HepG2 (cell line): ENCODE measurements around the gene GNAI2. TPM values are rescaled to one million over a fixed set of nuclear protein-coding genes. Genes with fewer than 3 reads are reported as not detected.

Source experiments
- AGO2 ChIP-seq: fragments of 200-400 bp; formaldehyde crosslinking; optimal IDR thresholded peaks from 2 replicates; pipeline ENCODE3; 2017; ENCODE audit warnings: mild to moderate bottlenecking, low read depth, low read length, moderate library complexity
- ARNT2 ChIP-seq: sonication (generic); formaldehyde crosslinking; IDR thresholded peaks from 2 replicates; pipeline ENCODE4 v1.8.0; 2022; ENCODE audit warnings: mild to moderate bottlenecking, low read depth, missing genetic modification reagents, moderate library complexity
- BHLHE40 ChIP-seq: IDR thresholded peaks from 2 replicates; pipeline ENCODE4 v1.6.1; 2011; ENCODE audit warnings: low read length, improper control_type of control experiment
- ELF4 ChIP-seq: sonication (generic); formaldehyde crosslinking; IDR thresholded peaks from 2 replicates; pipeline ENCODE4 v1.5.0; 2020; ENCODE audit warnings: missing genetic modification reagents, mild to moderate bottlenecking, moderate library complexity, borderline replicate concordance
- HDAC2 ChIP-seq: sonication (generic); formaldehyde crosslinking; IDR thresholded peaks from 2 replicates; pipeline ENCODE4 v1.4.0; 2020; ENCODE audit warnings: missing genetic modification reagents
- KAT7 ChIP-seq: IDR thresholded peaks from 2 replicates; pipeline ENCODE4 v1.6.1; 2018; ENCODE audit warnings: borderline replicate concordance, missing compliant biosample characterization
- RAD21 ChIP-seq: fragments of 450-650 bp; formaldehyde crosslinking; IDR thresholded peaks from 2 replicates; pipeline ENCODE4 v1.5.0; 2020; ENCODE audit warnings: mild to moderate bottlenecking
- RARA ChIP-seq: IDR thresholded peaks from 2 replicates; pipeline ENCODE4 v1.6.1; 2016; ENCODE audit warnings: missing genetic modification reagents, missing compliant biosample characterization
- RXRA ChIP-seq: sonication (generic); formaldehyde crosslinking; IDR thresholded peaks from 2 replicates; pipeline ENCODE4 v1.5.1; 2020; ENCODE audit warnings: missing genetic modification reagents
- TSC22D2 ChIP-seq: sonication (generic); formaldehyde crosslinking; IDR thresholded peaks from 2 replicates; pipeline ENCODE4 v1.5.1; 2020; ENCODE audit warnings: missing genetic modification reagents, mild to moderate bottlenecking, borderline replicate concordance
- ZFYVE20 ChIP-seq: sonication (generic); formaldehyde crosslinking; IDR thresholded peaks from 2 replicates; pipeline ENCODE4 v1.8.0; 2023; ENCODE audit warnings: low read depth, mild to moderate bottlenecking, moderate library complexity, missing genetic modification reagents, borderline replicate concordance
- ZNF205 ChIP-seq: IDR thresholded peaks from 2 replicates; pipeline ENCODE4 v1.6.1; 2018; ENCODE audit warnings: missing biosample characterization, missing genetic modification reagents
- ZNF225 ChIP-seq: sonication (generic); formaldehyde crosslinking; IDR thresholded peaks from 2 replicates; pipeline ENCODE4 v1.4.0; 2020; ENCODE audit warnings: mild to moderate bottlenecking, missing genetic modification reagents
- ZNF234 ChIP-seq: sonication (generic); formaldehyde crosslinking; conservative IDR thresholded peaks from 2 replicates; pipeline ENCODE4 v1.5.1; 2020; ENCODE audit warnings: mild to moderate bottlenecking, missing genetic modification reagents
- ZNF264 ChIP-seq: sonication (generic); formaldehyde crosslinking; IDR thresholded peaks from 2 replicates; pipeline ENCODE4 v1.4.0; 2020; ENCODE audit warnings: missing genetic modification reagents
- ZNF543 ChIP-seq: sonication (generic); formaldehyde crosslinking; IDR thresholded peaks from 2 replicates; pipeline ENCODE4 v1.4.0; 2020; ENCODE audit warnings: mild to moderate bottlenecking, missing genetic modification reagents
- ZNF572 ChIP-seq: sonication (generic); formaldehyde crosslinking; IDR thresholded peaks from 2 replicates; pipeline ENCODE4 v1.5.1; 2020; ENCODE audit warnings: mild to moderate bottlenecking, missing genetic modification reagents
- ZNF772 ChIP-seq: sonication (generic); formaldehyde crosslinking; IDR thresholded peaks from 2 replicates; pipeline ENCODE4 v1.5.0; 2020; ENCODE audit warnings: mild to moderate bottlenecking, missing genetic modification reagents
- polyA plus RNA-seq, 8 experiments: library from polyadenylated mRNA; depleted of rRNA in 3 of 8; stranded (reverse) in 7 of 8; unstranded in 1 of 8; fragments of >200 nt; fragmentation: Illumina TruSeq in 4 of 8; extraction: Trizol in 4 of 8; gene quantifications; 2 replicates each; pipeline versions ENCODE4 v1.2.1 to v1.2.3, GENCODE V29; 2011 to 2016; ENCODE audit warnings: low read depth in 4 of 8, missing spikeins in 1 of 8, mixed read lengths in 1 of 8; ENCODE audit not compliant: insufficient read depth in 1 of 8
- total RNA-seq, 5 experiments: library from RNA; depleted of rRNA; stranded (reverse); fragments of >200 nt; fragmentation: Illumina TruSeq; extraction: Trizol; gene quantifications; 2 replicates each; pipeline ENCODE4 v1.2.3, GENCODE V29; 2016; ENCODE audit warnings: low read depth in 1 of 5
- TF ChIP-seq, protein P1 (sequence below): sonication (generic); formaldehyde crosslinking; IDR thresholded peaks from 2 replicates; pipeline ENCODE4 v1.4.0; 2020; ENCODE audit warnings: missing genetic modification reagents
- TF ChIP-seq, protein P2 (sequence below): IDR thresholded peaks from 2 replicates; pipeline ENCODE4 v1.6.1; 2016; ENCODE audit warnings: low read depth, borderline replicate concordance
- TF ChIP-seq, protein P3 (sequence below): sonication (generic); formaldehyde crosslinking; IDR thresholded peaks from 2 replicates; pipeline ENCODE4 v1.4.0; 2020; ENCODE audit warnings: mild to moderate bottlenecking, missing genetic modification reagents
- TF ChIP-seq, protein P4 (sequence below): sonication (generic); formaldehyde crosslinking; IDR thresholded peaks from 2 replicates; pipeline ENCODE4 v1.4.0; 2020; ENCODE audit warnings: missing genetic modification reagents
- TF ChIP-seq, protein P5 (sequence below): sonication (generic); formaldehyde crosslinking; IDR thresholded peaks from 2 replicates; pipeline ENCODE4 v1.5.1; 2020; ENCODE audit warnings: mild to moderate bottlenecking, moderate library complexity, missing genetic modification reagents

The GNAI2 gene
- total and polyA plus RNA-seq, 2 of the 13 experiments (the other 11 are each of a cell fraction or from before 2014, with no cell fraction given), result 51.1 to 66.2 TPM

DNA sequence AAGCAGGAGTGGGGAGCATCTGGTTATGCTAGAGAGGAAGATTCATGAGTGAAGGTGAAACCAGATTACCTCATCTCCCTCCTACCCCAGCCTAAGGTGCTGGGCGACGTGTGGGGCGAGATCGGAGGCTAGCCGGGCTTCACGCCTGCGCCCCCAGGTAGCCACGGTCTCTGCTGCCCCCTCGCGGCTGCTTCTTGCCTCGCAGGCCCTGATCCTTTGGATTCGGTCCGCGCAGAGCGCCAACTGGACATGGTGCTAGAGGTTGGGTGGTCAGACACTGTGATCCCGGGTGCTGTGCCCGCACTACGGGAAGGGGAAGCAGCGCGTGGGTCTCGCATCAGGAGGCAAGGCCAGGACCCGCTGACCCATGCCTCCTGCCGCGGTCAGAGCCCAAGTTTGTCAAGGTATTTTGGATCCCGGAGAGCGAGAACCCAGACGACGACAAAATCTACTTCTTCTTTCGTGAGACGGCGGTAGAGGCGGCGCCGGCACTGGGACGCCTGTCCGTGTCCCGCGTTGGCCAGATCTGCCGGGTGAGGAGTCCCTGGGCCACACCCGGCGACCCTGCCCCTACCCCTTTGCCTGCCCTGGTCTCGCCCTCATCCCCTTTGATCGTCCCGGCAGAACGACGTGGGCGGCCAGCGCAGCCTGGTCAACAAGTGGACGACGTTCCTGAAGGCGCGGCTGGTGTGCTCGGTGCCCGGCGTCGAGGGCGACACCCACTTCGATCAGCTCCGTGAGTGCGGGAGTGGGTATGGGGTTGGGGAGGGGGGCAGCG is 37.1 kb downstream of the GNAI2 start (continued):
- TF ChIP-seq BHLHE40, result 0 out of 2 replicates have a peak, but pooled peaks have one; percentile 23
- TF ChIP-seq ZNF264, result no peak
- TF ChIP-seq ELF4 (CRISPR knock-in tag), result no peak
- peak; percentile 90 for TF ChIP-seq ZNF205 (CRISPR knock-in tag)
- peak; percentile 99 for TF ChIP-seq RAD21 (CRISPR knock-in tag)
- no peak for TF ChIP-seq RARA (CRISPR knock-in tag)
- TF ChIP-seq, protein P1, sequence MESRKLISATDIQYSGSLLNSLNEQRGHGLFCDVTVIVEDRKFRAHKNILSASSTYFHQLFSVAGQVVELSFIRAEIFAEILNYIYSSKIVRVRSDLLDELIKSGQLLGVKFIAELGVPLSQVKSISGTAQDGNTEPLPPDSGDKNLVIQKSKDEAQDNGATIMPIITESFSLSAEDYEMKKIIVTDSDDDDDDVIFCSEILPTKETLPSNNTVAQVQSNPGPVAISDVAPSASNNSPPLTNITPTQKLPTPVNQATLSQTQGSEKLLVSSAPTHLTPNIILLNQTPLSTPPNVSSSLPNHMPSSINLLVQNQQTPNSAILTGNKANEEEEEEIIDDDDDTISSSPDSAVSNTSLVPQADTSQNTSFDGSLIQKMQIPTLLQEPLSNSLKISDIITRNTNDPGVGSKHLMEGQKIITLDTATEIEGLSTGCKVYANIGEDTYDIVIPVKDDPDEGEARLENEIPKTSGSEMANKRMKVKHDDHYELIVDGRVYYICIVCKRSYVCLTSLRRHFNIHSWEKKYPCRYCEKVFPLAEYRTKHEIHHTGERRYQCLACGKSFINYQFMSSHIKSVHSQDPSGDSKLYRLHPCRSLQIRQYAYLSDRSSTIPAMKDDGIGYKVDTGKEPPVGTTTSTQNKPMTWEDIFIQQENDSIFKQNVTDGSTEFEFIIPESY, result peak; percentile 100
- no peak for TF ChIP-seq ZNF543 (CRISPR knock-in tag)
- TF ChIP-seq ZNF572 (CRISPR knock-in tag), result peak; percentile 70; the same call in 1 of the 2 replicates
- peak; percentile 52; the same call in 1 of the 2 replicates for TF ChIP-seq KAT7
- TF ChIP-seq, protein P2, sequence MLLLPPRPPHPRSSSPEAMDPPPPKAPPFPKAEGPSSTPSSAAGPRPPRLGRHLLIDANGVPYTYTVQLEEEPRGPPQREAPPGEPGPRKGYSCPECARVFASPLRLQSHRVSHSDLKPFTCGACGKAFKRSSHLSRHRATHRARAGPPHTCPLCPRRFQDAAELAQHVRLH (CRISPR knock-in tag), result peak; percentile 72; the same call in 1 of the 2 replicates
- TF ChIP-seq, protein P3, sequence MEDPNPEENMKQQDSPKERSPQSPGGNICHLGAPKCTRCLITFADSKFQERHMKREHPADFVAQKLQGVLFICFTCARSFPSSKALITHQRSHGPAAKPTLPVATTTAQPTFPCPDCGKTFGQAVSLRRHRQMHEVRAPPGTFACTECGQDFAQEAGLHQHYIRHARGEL, result no peak
- TF ChIP-seq ZNF772, result 0 out of 2 replicates have a peak, but pooled peaks have one; percentile 59
- peak; percentile 73 for TF ChIP-seq HDAC2 (CRISPR knock-in tag)
- peak; percentile 78 for TF ChIP-seq RXRA
- TF ChIP-seq TSC22D2, result peak; percentile 83; the same call in 1 of the 2 replicates
- TF ChIP-seq, protein P4, sequence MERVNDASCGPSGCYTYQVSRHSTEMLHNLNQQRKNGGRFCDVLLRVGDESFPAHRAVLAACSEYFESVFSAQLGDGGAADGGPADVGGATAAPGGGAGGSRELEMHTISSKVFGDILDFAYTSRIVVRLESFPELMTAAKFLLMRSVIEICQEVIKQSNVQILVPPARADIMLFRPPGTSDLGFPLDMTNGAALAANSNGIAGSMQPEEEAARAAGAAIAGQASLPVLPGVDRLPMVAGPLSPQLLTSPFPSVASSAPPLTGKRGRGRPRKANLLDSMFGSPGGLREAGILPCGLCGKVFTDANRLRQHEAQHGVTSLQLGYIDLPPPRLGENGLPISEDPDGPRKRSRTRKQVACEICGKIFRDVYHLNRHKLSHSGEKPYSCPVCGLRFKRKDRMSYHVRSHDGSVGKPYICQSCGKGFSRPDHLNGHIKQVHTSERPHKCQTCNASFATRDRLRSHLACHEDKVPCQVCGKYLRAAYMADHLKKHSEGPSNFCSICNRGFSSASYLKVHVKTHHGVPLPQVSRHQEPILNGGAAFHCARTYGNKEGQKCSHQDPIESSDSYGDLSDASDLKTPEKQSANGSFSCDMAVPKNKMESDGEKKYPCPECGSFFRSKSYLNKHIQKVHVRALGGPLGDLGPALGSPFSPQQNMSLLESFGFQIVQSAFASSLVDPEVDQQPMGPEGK (CRISPR knock-in tag), result peak; percentile 91
- 0 out of 2 replicates have a peak, but pooled peaks have one; percentile 47 for TF ChIP-seq ZNF225 (CRISPR knock-in tag)
- no peak for TF ChIP-seq ZNF234 (CRISPR knock-in tag)
- TF ChIP-seq ARNT2 (CRISPR knock-in tag), result peak; percentile 78
- TF ChIP-seq AGO2, result peak; percentile 80
- no peak for TF ChIP-seq ZFYVE20
- TF ChIP-seq, protein P5, sequence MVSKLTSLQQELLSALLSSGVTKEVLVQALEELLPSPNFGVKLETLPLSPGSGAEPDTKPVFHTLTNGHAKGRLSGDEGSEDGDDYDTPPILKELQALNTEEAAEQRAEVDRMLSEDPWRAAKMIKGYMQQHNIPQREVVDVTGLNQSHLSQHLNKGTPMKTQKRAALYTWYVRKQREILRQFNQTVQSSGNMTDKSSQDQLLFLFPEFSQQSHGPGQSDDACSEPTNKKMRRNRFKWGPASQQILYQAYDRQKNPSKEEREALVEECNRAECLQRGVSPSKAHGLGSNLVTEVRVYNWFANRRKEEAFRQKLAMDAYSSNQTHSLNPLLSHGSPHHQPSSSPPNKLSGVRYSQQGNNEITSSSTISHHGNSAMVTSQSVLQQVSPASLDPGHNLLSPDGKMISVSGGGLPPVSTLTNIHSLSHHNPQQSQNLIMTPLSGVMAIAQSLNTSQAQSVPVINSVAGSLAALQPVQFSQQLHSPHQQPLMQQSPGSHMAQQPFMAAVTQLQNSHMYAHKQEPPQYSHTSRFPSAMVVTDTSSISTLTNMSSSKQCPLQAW (CRISPR knock-in tag), result peak; percentile 72
